Fibroblast of lung (primary cell): Measurements from ENCODE around the gene XPR1. TPM values are rescaled to one million over a fixed set of nuclear protein-coding genes. Genes with fewer than 3 reads are reported as not detected.

Experiments
- DNase-seq, 2 donors: peaks; one replicate each; pipeline versions ENCODE4 v3.0.0 to v3.0.0-alpha.2; 2010; ENCODE audit warnings: low read depth in 2 of 2
- H2AFZ ChIP-seq: 2 replicates; pipeline ENCODE4 v1.5.1; 2012; ENCODE audit warnings: low read length, control low read depth, inconsistent platforms
- H3K27ac ChIP-seq: 2 replicates; pipeline ENCODE4 v1.5.1; 2011; ENCODE audit warnings: low read length, control low read depth; ENCODE audit not compliant: insufficient read depth
- H3K27me3 ChIP-seq: 2 replicates; pipeline ENCODE4 v1.5.1; 2011; ENCODE audit warnings: mild to moderate bottlenecking, low read length; ENCODE audit not compliant: control insufficient read depth, insufficient read depth
- H3K36me3 ChIP-seq: 2 replicates; pipeline ENCODE4 v1.5.1; 2011; ENCODE audit warnings: low read length; ENCODE audit not compliant: control insufficient read depth, insufficient read depth
- H3K4me1 ChIP-seq: 2 replicates; pipeline ENCODE4 v1.5.1; 2011; ENCODE audit warnings: low read length; ENCODE audit not compliant: control insufficient read depth, insufficient read depth; ENCODE audit errors: extremely low read depth
- H3K4me2 ChIP-seq: 2 replicates; pipeline ENCODE4 v1.5.1; 2011; ENCODE audit warnings: low read length, control low read depth; ENCODE audit not compliant: insufficient read depth; ENCODE audit errors: extremely low read depth
- H3K4me3 ChIP-seq, 4 experiments: fragments of 200-600 bp in 1 of 4; sonication (generic) in 1 of 4; replicated peaks in 1 of 4; 2 replicates each; pipeline ENCODE4 v1.5.1; 2011 to 2016; ENCODE audit warnings: low read length in 4 of 4, low read depth in 3 of 4, mild to moderate bottlenecking in 3 of 4, control low read depth in 2 of 4, inconsistent platforms in 1 of 4, mixed read lengths in 1 of 4; ENCODE audit not compliant: insufficient read depth in 1 of 4; ENCODE audit errors: control extremely low read depth in 1 of 4
- H3K79me2 ChIP-seq: 2 replicates; pipeline ENCODE4 v1.5.1; 2012; ENCODE audit warnings: mild to moderate bottlenecking, low read length, inconsistent platforms; ENCODE audit not compliant: control insufficient read depth, insufficient read depth
- H3K9ac ChIP-seq: 2 replicates; pipeline ENCODE4 v1.5.1; 2011; ENCODE audit warnings: mild to moderate bottlenecking, low read length, control low read depth; ENCODE audit not compliant: insufficient read depth
- H3K9me3 ChIP-seq: 2 replicates; pipeline ENCODE4 v1.5.1; 2012; ENCODE audit warnings: low read depth, low read length; ENCODE audit not compliant: control insufficient read depth, insufficient read depth
- H4K20me1 ChIP-seq: 2 replicates; pipeline ENCODE4 v1.5.1; 2011; ENCODE audit warnings: low read length; ENCODE audit not compliant: control insufficient read depth, insufficient read depth; ENCODE audit errors: extremely low read depth
- EZH2 ChIP-seq: IDR thresholded peaks from 2 replicates; pipeline ENCODE4 v1.5.1; 2012; ENCODE audit warnings: low read length, control low read depth, mild to moderate bottlenecking; ENCODE audit errors: missing control alignments
- polyA plus RNA-seq, 2 donors: library from polyadenylated mRNA; depleted of rRNA in 1 of 2; stranded (reverse) in 1 of 2; unstranded in 1 of 2; fragments of >200 nt; gene quantifications; 2 replicates each; pipeline ENCODE4 v1.2.1, GENCODE V29; 2011 to 2012; ENCODE audit warnings: missing spikeins in 1 of 2
- total RNA-seq: library from RNA; depleted of rRNA; stranded (reverse); fragments of >200 nt; gene quantifications from 2 replicates; pipeline ENCODE4 v1.2.1, GENCODE V29; 2014
- TF ChIP-seq, protein P1 (sequence below), 2 donors: IDR thresholded peaks in 1 of 2; conservative IDR thresholded peaks in 1 of 2; 1 replicate in 1 of 2; 2 replicates in 1 of 2; pipeline ENCODE4 v1.5.1; 2011 to 2012; ENCODE audit warnings: low read length in 2 of 2, control low read depth in 1 of 2, inconsistent platforms in 1 of 2, low read depth in 1 of 2, mild to moderate bottlenecking in 1 of 2

Gene XPR1
- total and polyA plus RNA-seq, 2 donors (not counting 1 experiment from before 2014, with no cell fraction given): 18.4 to 31.5 TPM

- no peaks in the 10 kb centered on the region for H4K20me1 ChIP-seq
- no peak overlapping the region for H3K9ac ChIP-seq
- no peaks in the 10 kb centered on the region for H3K36me3 ChIP-seq
- DNase-seq: no peak
- no peak overlapping the region for H3K4me3 ChIP-seq
- no peak overlapping the region for H2AFZ ChIP-seq
- no peak for TF ChIP-seq EZH2
- TF ChIP-seq, protein P1, sequence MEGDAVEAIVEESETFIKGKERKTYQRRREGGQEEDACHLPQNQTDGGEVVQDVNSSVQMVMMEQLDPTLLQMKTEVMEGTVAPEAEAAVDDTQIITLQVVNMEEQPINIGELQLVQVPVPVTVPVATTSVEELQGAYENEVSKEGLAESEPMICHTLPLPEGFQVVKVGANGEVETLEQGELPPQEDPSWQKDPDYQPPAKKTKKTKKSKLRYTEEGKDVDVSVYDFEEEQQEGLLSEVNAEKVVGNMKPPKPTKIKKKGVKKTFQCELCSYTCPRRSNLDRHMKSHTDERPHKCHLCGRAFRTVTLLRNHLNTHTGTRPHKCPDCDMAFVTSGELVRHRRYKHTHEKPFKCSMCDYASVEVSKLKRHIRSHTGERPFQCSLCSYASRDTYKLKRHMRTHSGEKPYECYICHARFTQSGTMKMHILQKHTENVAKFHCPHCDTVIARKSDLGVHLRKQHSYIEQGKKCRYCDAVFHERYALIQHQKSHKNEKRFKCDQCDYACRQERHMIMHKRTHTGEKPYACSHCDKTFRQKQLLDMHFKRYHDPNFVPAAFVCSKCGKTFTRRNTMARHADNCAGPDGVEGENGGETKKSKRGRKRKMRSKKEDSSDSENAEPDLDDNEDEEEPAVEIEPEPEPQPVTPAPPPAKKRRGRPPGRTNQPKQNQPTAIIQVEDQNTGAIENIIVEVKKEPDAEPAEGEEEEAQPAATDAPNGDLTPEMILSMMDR (conservative IDR thresholded peaks at IDR 0.05 in 1 of 2, IDR thresholded peaks at IDR 0.05 in 1 of 2; ENCODE audit: low read depth in 1 of 2, low read length in 2 of 2): no peak
- H3K4me1 ChIP-seq: peaks cover 2% of the 10 kb centered on the region
- no peak overlapping the region for H3K4me2 ChIP-seq
- no peaks in the 10 kb centered on the region for H3K9me3 ChIP-seq
- no peak overlapping the region for H3K27ac ChIP-seq
- H3K27me3 ChIP-seq: no peaks in the 10 kb centered on the region
- no peaks in the 10 kb centered on the region for H3K79me2 ChIP-seq
These were observed 289.6 kb downstream of the XPR1 start for GRCh38 chr1:180921386-180921785.

DNA sequence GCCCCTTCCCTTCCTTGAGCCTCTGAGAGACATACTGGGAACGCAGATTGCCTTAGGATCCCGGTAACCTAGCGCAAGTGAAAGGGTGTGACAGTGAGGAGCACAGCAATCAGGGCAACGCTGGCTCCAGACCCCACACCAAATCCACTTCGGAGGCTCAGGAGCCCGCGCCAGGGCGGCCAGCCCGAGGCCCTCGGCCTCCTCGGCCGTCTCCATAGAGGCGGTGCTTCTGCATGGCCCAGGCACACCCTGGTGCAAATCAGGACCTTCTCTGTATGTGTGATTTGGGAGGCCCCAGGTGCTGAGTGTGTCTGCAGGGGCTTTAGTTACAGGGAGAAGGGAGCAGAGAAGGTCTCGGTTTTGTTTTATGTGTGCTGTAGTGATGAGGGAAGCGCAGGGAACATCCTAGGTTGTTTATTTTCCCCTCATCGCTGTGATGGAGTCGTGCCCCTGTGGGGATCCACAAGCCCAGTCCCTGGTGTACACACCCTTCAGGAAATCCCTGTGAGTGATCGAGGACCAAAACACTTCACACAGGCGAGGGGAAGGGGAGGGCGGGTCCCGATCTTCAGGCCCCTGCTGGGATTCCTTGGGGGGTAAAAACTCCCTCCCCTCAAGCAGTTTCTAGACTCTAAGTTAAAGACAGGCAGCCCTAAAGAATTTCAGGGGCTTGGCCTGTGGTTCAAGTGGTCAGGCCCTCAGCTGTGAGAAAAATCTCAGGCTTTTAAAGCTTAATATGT is 290.2 kb downstream of the XPR1 start:
- peak in 1 of 2 donors; percentile 7 for DNase-seq
- Histone ChIP-seq H3K9me3 (no peaks in the 10 kb centered on the region), H3K4me1 (peaks cover 2% of the 10 kb centered on the region), H3K9ac (no peak overlapping the region), H2AFZ (no peak overlapping the region), H3K79me2 (no peaks in the 10 kb centered on the region), H3K36me3 (no peaks in the 10 kb centered on the region), H3K4me3 (no peak overlapping the region), H3K27me3 (no peaks in the 10 kb centered on the region), H3K27ac (no peak overlapping the region), H3K4me2 (no peak overlapping the region), H4K20me1 (no peaks in the 10 kb centered on the region)
- no peak for TF ChIP-seq EZH2
- TF ChIP-seq, protein P1 (conservative IDR thresholded peaks at IDR 0.05 in 1 of 2, IDR thresholded peaks at IDR 0.05 in 1 of 2; ENCODE audit: low read depth in 1 of 2, low read length in 2 of 2): no peak

DNA sequence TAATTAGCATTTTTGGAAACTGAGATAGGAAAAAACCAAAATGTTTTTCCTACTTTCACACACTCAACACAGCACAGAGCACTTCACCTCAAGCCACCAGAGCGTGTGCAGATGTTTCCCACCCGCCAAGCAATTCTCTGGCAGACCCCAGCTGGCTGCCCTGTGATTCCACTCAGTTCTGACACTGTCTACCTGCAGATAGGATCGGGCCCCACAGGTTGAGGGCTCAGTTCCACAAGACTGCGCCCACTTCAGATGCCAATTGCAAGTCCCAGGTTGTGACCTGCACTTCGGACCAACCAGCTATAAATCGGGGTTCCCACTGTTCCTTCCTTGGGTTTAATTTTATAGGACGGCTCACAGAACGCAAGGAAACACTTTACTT is 290.8 kb downstream of the XPR1 start:
- Histone ChIP-seq H3K9me3 (no peaks in the 10 kb centered on the region), H3K36me3 (no peaks in the 10 kb centered on the region), H3K9ac (no peak overlapping the region), H3K27me3 (no peaks in the 10 kb centered on the region), H3K27ac (no peak overlapping the region), H4K20me1 (no peaks in the 10 kb centered on the region), H3K4me3 (no peak overlapping the region), H2AFZ (no peak overlapping the region), H3K4me2 (no peak overlapping the region), H3K4me1 (peaks cover 2% of the 10 kb centered on the region), H3K79me2 (no peaks in the 10 kb centered on the region)
- TF ChIP-seq, protein P1 (conservative IDR thresholded peaks at IDR 0.05 in 1 of 2, IDR thresholded peaks at IDR 0.05 in 1 of 2; ENCODE audit: low read depth in 1 of 2, low read length in 2 of 2): no peak
- TF ChIP-seq EZH2: no peak
- DNase-seq: no peak
